ENCODE results near the gene DLG2. TPM values are rescaled to one million over a fixed set of nuclear protein-coding genes. Genes with fewer than 3 reads are reported as not detected.

The DLG2 gene
- total and polyA plus RNA-seq, 2 of the 8 experiments (the other 6 are each of a cell fraction or from before 2014, with no cell fraction given) = 1.7 to 14.3 TPM

DNA sequence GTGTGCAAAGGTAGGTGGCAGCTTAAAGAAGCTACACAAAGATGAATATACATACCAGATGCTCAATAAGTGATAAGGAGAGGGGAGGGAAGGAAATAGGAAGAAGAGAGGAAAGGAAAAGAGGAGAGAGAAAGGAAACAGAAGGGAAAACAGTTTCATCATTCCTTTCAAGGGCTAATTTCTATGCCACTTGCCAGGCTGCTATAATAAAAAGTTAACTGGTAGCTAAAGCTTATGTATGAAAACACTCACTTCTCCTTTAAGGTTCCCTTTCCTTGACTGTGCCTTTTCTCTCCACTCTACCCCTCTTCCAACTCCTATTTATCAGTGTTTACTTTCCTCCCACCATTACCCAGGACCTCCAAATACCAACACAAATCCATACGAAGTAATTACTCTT, 347.9 kb downstream of the DLG2 start:
- no peak overlapping the region for H2BK15ac ChIP-seq (ENCODE audit: low read length)
- ChIA-PET CTCF (ENCODE audit: partially characterized antibody) (no interaction called here), POLR2A (ENCODE audit: partially characterized antibody) (no interaction called here)
- no peaks in the 10 kb centered on the region for H3K23me2 ChIP-seq (ENCODE audit: low read depth, low read length)
- H3K9ac ChIP-seq (replicated peaks in 1 of 4; ENCODE audit: extremely low read depth in 1 of 4, low read depth in 3 of 4, low read length in 3 of 4) = no peak overlapping the region
- H4K20me1 ChIP-seq (replicated peaks in 1 of 2; ENCODE audit: control insufficient read depth in 1 of 2, insufficient read depth in 2 of 2, low read length in 2 of 2) = no peaks in the 10 kb centered on the region
- H2BK12ac ChIP-seq (ENCODE audit: low read depth, low read length) = no peak overlapping the region
- no peak overlapping the region for H2BK120ac ChIP-seq (replicated peaks; ENCODE audit: low read depth, low read length)
- H3K4me2 ChIP-seq (ENCODE audit: insufficient read depth in 1 of 2, low read depth in 2 of 2, low read length in 2 of 2) = no peak overlapping the region
- TF ChIP-seq CTBP2 (IDR thresholded peaks at IDR 0.05; ENCODE audit: borderline replicate concordance, insufficient read depth, insufficient read length, low read length) (no peak), RXRA (IDR thresholded peaks at IDR 0.05; ENCODE audit: insufficient read depth, low read depth, low read length) (no peak), SP1 (IDR thresholded peaks at IDR 0.05; ENCODE audit: low read depth, low read length) (no peak), CBX5 (IDR thresholded peaks at IDR 0.05; ENCODE audit: low read depth, low read length) (no peak), KDM1A (IDR thresholded peaks at IDR 0.05; ENCODE audit: borderline replicate concordance, low read length) (no peak), POLR2AphosphoS5 (IDR thresholded peaks at IDR 0.05; ENCODE audit: low read depth, low read length) (no peak), ZNF274 (IDR thresholded peaks at IDR 0.05; ENCODE audit: borderline replicate concordance, extremely low read depth, low read length) (no peak), CHD1 (IDR thresholded peaks at IDR 0.05; ENCODE audit: low read depth, low read length) (no peak)
- H2AK5ac ChIP-seq (ENCODE audit: low read depth, low read length) = no peak overlapping the region
- H2AFZ ChIP-seq (ENCODE audit: low read length) = no peak overlapping the region
- H3K27me3 ChIP-seq (replicated peaks in 1 of 4; ENCODE audit: control insufficient read depth in 3 of 4, extremely low read depth in 1 of 4, insufficient read depth in 3 of 4, low read length in 3 of 4) = no peaks in the 10 kb centered on the region
- no peak overlapping the region for H3K56ac ChIP-seq (replicated peaks; ENCODE audit: insufficient read length, low read depth, low read length)
- no peak overlapping the region for H4K91ac ChIP-seq (replicated peaks; ENCODE audit: insufficient read length, low read length)
- no peak overlapping the region for H3K23ac ChIP-seq (ENCODE audit: insufficient read length)
- H3K9me3 ChIP-seq (ENCODE audit: insufficient read depth in 2 of 2, low read depth in 1 of 2, low read length in 1 of 2) = no peaks in the 10 kb centered on the region
- no peak for FAIRE-seq
- no peak overlapping the region for H3K4me3 ChIP-seq (ENCODE audit: extremely low read depth in 1 of 4, insufficient read depth in 2 of 4, low read depth in 3 of 4, low read length in 4 of 4)
- H3K27ac ChIP-seq (ENCODE audit: low read depth, low read length) = no peak overlapping the region
- H4K8ac ChIP-seq (ENCODE audit: extremely low read depth, insufficient read depth, low read length) = no peak overlapping the region
- no peak overlapping the region for H3K4ac ChIP-seq (replicated peaks; ENCODE audit: insufficient read length, low read depth, low read length)
- no peaks in the 10 kb centered on the region for H3K4me1 ChIP-seq (replicated peaks in 1 of 4; ENCODE audit: control insufficient read depth in 3 of 4, insufficient read depth in 4 of 4, low read length in 3 of 4)
- WGBS, 2 experiments (ENCODE audit: extremely low coverage in 1 of 2, insufficient coverage in 1 of 2, insufficient read length in 1 of 2, insufficient replicate concordance in 2 of 2, low coverage in 1 of 2, low lambda C conversion rate in 2 of 2, missing lambda C conversion rate in 1 of 2) = 70% methylated on average over 1 of the region's 1 CpG; no CpG with 5 or more reads in 1 of the 2 experiments
- H3K79me1 ChIP-seq (ENCODE audit: low read depth, low read length) = no peaks in the 10 kb centered on the region
- no peak overlapping the region for H2BK20ac ChIP-seq (ENCODE audit: low read length)
- no peak for DNase-seq (ENCODE audit: low read depth in 1 of 2, low spot score in 2 of 2)
- no peak overlapping the region for H3K14ac ChIP-seq (ENCODE audit: insufficient read length)
- H3K36me3 ChIP-seq (ENCODE audit: control insufficient read depth in 2 of 4, insufficient read depth in 4 of 4, low read length in 3 of 4) = no peaks in the 10 kb centered on the region
- H3K18ac ChIP-seq (ENCODE audit: extremely low read depth, low read length) = no peak overlapping the region
- no peak overlapping the region for H2BK5ac ChIP-seq (ENCODE audit: low read depth, low read length)
- H3K79me2 ChIP-seq (ENCODE audit: control insufficient read depth in 1 of 2, insufficient read depth in 2 of 2, low read length in 2 of 2) = no peaks in the 10 kb centered on the region
- H4K5ac ChIP-seq (ENCODE audit: insufficient read length, low read depth, low read length) = no peak overlapping the region
